Hippocampal formation (tissue), 2 donors: ENCODE results near the gene PRR19.
A peak's percentile ranks its signal among the peaks of the same experiment; 100 is the strongest.

Source experiments
- DNase-seq, 2 donors: peaks; one replicate each; lab custom pipeline; 2025; lab: John Stamatoyannopoulos, UW

The PRR19 gene

GRCh38 chr19:42349378-42350107 lies 47.6 kb downstream of the PRR19 start:
- no peak for DNase-seq

GRCh38 chr19:42350417-42350816 lies 48.5 kb downstream of the PRR19 start:
- DNase-seq, result no peak

- DNase-seq, result no peak
These were observed 49.3 kb downstream of the PRR19 start for GRCh38 chr19:42351079-42351735.

- peak; percentile 37 to 40 for DNase-seq
These were observed 50.6 kb downstream of the PRR19 start for GRCh38 chr19:42352301-42353259.

- DNase-seq, result no peak
These were observed 51.5 kb downstream of the PRR19 start for GRCh38 chr19:42353341-42354015.

- no peak for DNase-seq
These were observed 54.0 kb downstream of the PRR19 start for GRCh38 chr19:42355896-42356295.

- DNase-seq, result no peak
These were observed 54.8 kb downstream of the PRR19 start for GRCh38 chr19:42356686-42357085.

- DNase-seq, result no peak
These were observed 55.4 kb downstream of the PRR19 start for GRCh38 chr19:42357290-42357689.
